ENCODE measurements around the gene SLC9A5. TPM values are rescaled to one million over a fixed set of nuclear protein-coding genes. Genes with fewer than 3 reads are reported as not detected.

The SLC9A5 gene
- total and polyA plus RNA-seq, 9 of the 15 experiments (the other 6 are each of a cell fraction or from before 2014, with no cell fraction given): 0.06 to 3.1 (median 1.2) TPM

- TF ChIP-seq TFAP4 (CRISPR knock-in tag; IDR thresholded peaks at IDR 0.05; ENCODE audit: borderline replicate concordance): peak; percentile 27; the same call in 1 of the 2 replicates
- TF ChIP-seq TFAM (CRISPR knock-in tag; conservative IDR thresholded peaks at IDR 0.05): no peak
- TF ChIP-seq PCBP1 (IDR thresholded peaks at IDR 0.05; ENCODE audit: low read depth, low read length, poor library complexity, severe bottlenecking): no peak
- peak in 1 of 2 experiments; percentile 57; a peak in 1 of 4 replicates for TF ChIP-seq MLLT1 (IDR thresholded peaks at IDR 0.05)
- TF ChIP-seq MNT (conservative IDR thresholded peaks at IDR 0.05): peak in 1 of 2 experiments; percentile 72; a peak in 2 of 4 replicates
- TF ChIP-seq JUN (IDR thresholded peaks at IDR 0.05; ENCODE audit: borderline replicate concordance, low read depth, low read length): peak; percentile 95
- TF ChIP-seq JUN (CRISPR knock-in tag; IDR thresholded peaks at IDR 0.05; ENCODE audit: borderline replicate concordance): no peak
- TF ChIP-seq U2AF2 (optimal IDR thresholded peaks at IDR 0.05; ENCODE audit: low read depth, low read length): no peak
- no peak for TF ChIP-seq ZNF512 (tag; IDR thresholded peaks at IDR 0.05)
- peak; percentile 60; the same call in 1 of the 2 replicates for TF ChIP-seq NFATC3 (IDR thresholded peaks at IDR 0.05)
- no peak for TF ChIP-seq ERF (CRISPR knock-in tag; IDR thresholded peaks at IDR 0.05)
- TF ChIP-seq ATF1 (CRISPR knock-in tag; IDR thresholded peaks at IDR 0.05): no peak
- TF ChIP-seq ATF1 (tag; IDR thresholded peaks at IDR 0.05): peak; percentile 70
- TF ChIP-seq GATAD2A (IDR thresholded peaks at IDR 0.05): peak; percentile 76; the same call in 1 of the 2 replicates
- TF ChIP-seq ZNF408 (CRISPR knock-in tag; IDR thresholded peaks at IDR 0.05; ENCODE audit: low read depth): no peak
- peak; percentile 77 for TF ChIP-seq CXXC5 (CRISPR knock-in tag; IDR thresholded peaks at IDR 0.05)
- TF ChIP-seq ZNF449 (CRISPR knock-in tag; IDR thresholded peaks at IDR 0.05): no peak
- TF ChIP-seq ZNF277 (CRISPR knock-in tag; IDR thresholded peaks at IDR 0.05; ENCODE audit: borderline replicate concordance): no peak
- TF ChIP-seq SREBF2 (CRISPR knock-in tag; IDR thresholded peaks at IDR 0.05): no peak
- TF ChIP-seq NFRKB (IDR thresholded peaks at IDR 0.05; ENCODE audit: low read depth): peak; percentile 29; the same call in 1 of the 2 replicates
- no peak for TF ChIP-seq NR2C1 (IDR thresholded peaks at IDR 0.05)
- TF ChIP-seq NR2C1 (tag; IDR thresholded peaks at IDR 0.05): peak; percentile 60; the same call in 1 of the 2 replicates
Observed at GRCh38 chr16:67268136-67268579, 19.4 kb downstream of the SLC9A5 start (continued).

All from K562 (cell line).